Liver (tissue), 9 donors: ENCODE measurements around the gene SMYD3. TPM values are rescaled to one million over a fixed set of nuclear protein-coding genes. Genes with fewer than 3 reads are reported as not detected.

ENCODE experiments used
- DNase-seq: peaks from one replicate; pipeline ENCODE4 v3.0.0-alpha.2; 2017; ENCODE audit warnings: low spot score
- H3K27ac ChIP-seq, 2 donors: one replicate each; pipeline ENCODE4 v1.7.0; 2013; ENCODE audit warnings: inconsistent platforms in 2 of 2, low read length in 2 of 2, control low read depth in 1 of 2, low read depth in 1 of 2, mild to moderate bottlenecking in 1 of 2
- H3K27me3 ChIP-seq, 4 donors: one replicate each; pipeline versions ENCODE4 v1.6.1 to v1.7.0; 2013; ENCODE audit warnings: low read length in 3 of 4, inconsistent platforms in 1 of 4, mild to moderate bottlenecking in 1 of 4, moderate library complexity in 1 of 4; ENCODE audit not compliant: control insufficient read depth in 4 of 4, insufficient read depth in 4 of 4
- H3K36me3 ChIP-seq, 4 donors: one replicate each; pipeline versions ENCODE4 v1.6.1 to v1.7.0; 2013; ENCODE audit warnings: low read length in 3 of 4, mild to moderate bottlenecking in 3 of 4, low read depth in 1 of 4, moderate library complexity in 1 of 4; ENCODE audit not compliant: control insufficient read depth in 4 of 4, insufficient read depth in 3 of 4
- H3K4me1 ChIP-seq, 4 donors: one replicate each; pipeline versions ENCODE4 v1.6.1 to v1.7.0; 2013; ENCODE audit warnings: low read length in 3 of 4, mild to moderate bottlenecking in 3 of 4, moderate library complexity in 1 of 4; ENCODE audit not compliant: control insufficient read depth in 4 of 4, insufficient read depth in 4 of 4
- H3K4me3 ChIP-seq, 3 donors: one replicate each; pipeline versions ENCODE4 v1.6.1 to v1.7.0; 2013; ENCODE audit warnings: low read length in 3 of 3, control low read depth in 1 of 3, low read depth in 1 of 3, mild to moderate bottlenecking in 1 of 3
- H3K9ac ChIP-seq, 2 donors: one replicate each; pipeline ENCODE4 v1.7.0; 2013; ENCODE audit warnings: low read length in 2 of 2, mild to moderate bottlenecking in 2 of 2, moderate library complexity in 2 of 2, control low read depth in 1 of 2, low read depth in 1 of 2
- H3K9me3 ChIP-seq, 4 donors: one replicate each; pipeline versions ENCODE4 v1.6.1 to v1.7.0; 2013; ENCODE audit warnings: low read length in 3 of 4; ENCODE audit not compliant: control insufficient read depth in 4 of 4
- FOXA1 ChIP-seq: IDR thresholded peaks from 2 replicates; pipeline ENCODE4 v1.6.1; 2016; ENCODE audit warnings: antibody characterized with exemption
- FOXA2 ChIP-seq: IDR thresholded peaks from 2 replicates; pipeline ENCODE4 v1.6.1; 2016; ENCODE audit warnings: antibody characterized with exemption
- GABPA ChIP-seq, 2 donors: IDR thresholded peaks in 1 of 2; conservative IDR thresholded peaks in 1 of 2; 2 replicates each; pipeline ENCODE4 v1.6.1; 2016; ENCODE audit warnings: antibody characterized with exemption in 2 of 2, mild to moderate bottlenecking in 1 of 2, moderate library complexity in 1 of 2
- HNF4A ChIP-seq, 2 donors: conservative IDR thresholded peaks; 2 replicates each; pipeline ENCODE4 v1.6.1; 2016; ENCODE audit warnings: antibody characterized with exemption in 2 of 2, mild to moderate bottlenecking in 2 of 2
- HNF4G ChIP-seq: IDR thresholded peaks from 2 replicates; pipeline ENCODE4 v1.6.1; 2016; ENCODE audit warnings: antibody characterized with exemption
- JUND ChIP-seq, 2 donors: IDR thresholded peaks; 2 replicates each; pipeline ENCODE4 v1.6.1; 2016; ENCODE audit warnings: antibody characterized with exemption in 2 of 2
- NR2F2 ChIP-seq: IDR thresholded peaks from 2 replicates; pipeline ENCODE4 v1.6.1; 2016; ENCODE audit warnings: antibody characterized with exemption
- RAD21 ChIP-seq, 2 donors: IDR thresholded peaks; 2 replicates each; pipeline ENCODE4 v1.6.1; 2016; ENCODE audit warnings: antibody characterized with exemption in 2 of 2, mild to moderate bottlenecking in 2 of 2
- RXRA ChIP-seq, 2 donors: IDR thresholded peaks; 2 replicates each; pipeline ENCODE4 v1.6.1; 2017 to 2018; ENCODE audit warnings: antibody characterized with exemption in 2 of 2, mild to moderate bottlenecking in 1 of 2
- SP1 ChIP-seq: IDR thresholded peaks from 2 replicates; pipeline ENCODE4 v1.6.1; 2018; ENCODE audit warnings: antibody characterized with exemption, mild to moderate bottlenecking
- TAF1 ChIP-seq: conservative IDR thresholded peaks from 2 replicates; pipeline ENCODE4 v1.6.1; 2016; ENCODE audit warnings: antibody characterized with exemption, mild to moderate bottlenecking
- YY1 ChIP-seq: IDR thresholded peaks from 2 replicates; pipeline ENCODE4 v1.6.1; 2016; ENCODE audit warnings: antibody characterized with exemption, mild to moderate bottlenecking
- WGBS: extraction: QIAGEN DNeasy Blood & Tissue Kit; methylation state at CpG from one replicate; pipeline ENCODE4 v1.1.7; 2013; 5-methylcytosine and 5-hydroxymethylcytosine counted together
- polyA plus RNA-seq, 2 donors: library from polyadenylated mRNA; stranded (reverse) in 1 of 2; unstranded in 1 of 2; fragments of 200-250 nt in 1 of 2; fragments of >200 nt in 1 of 2; fragmentation: Nextera tagmentation in 1 of 2; extraction: Ambion mirVana in 1 of 2; gene quantifications; one replicate each; pipeline versions ENCODE4 v1.2.1 to v1.2.3, GENCODE V29; 2013 to 2015
- total RNA-seq, 2 donors: library from RNA; depleted of rRNA; stranded (reverse); fragments of >200 nt; gene quantifications; one replicate each; pipeline ENCODE4 v1.2.3, GENCODE V29; 2014
- TF ChIP-seq, protein P1 (sequence below): IDR thresholded peaks from 2 replicates; pipeline ENCODE4 v1.6.1; 2016; ENCODE audit warnings: antibody characterized with exemption
- TF ChIP-seq, protein P2 (sequence below): IDR thresholded peaks from 2 replicates; pipeline ENCODE4 v1.6.1; 2016; ENCODE audit warnings: antibody characterized with exemption
- TF ChIP-seq, protein P3 (sequence below): fragments of 150-350 bp; IDR thresholded peaks from 2 replicates; pipeline ENCODE4 v1.5.1; 2017; ENCODE audit warnings: improper control_type of control experiment, low read depth, low read length; ENCODE audit not compliant: missing input control
- TF ChIP-seq, protein P4 (sequence below): IDR thresholded peaks from 2 replicates; pipeline ENCODE4 v1.6.1; 2016; ENCODE audit warnings: antibody characterized with exemption
- TF ChIP-seq, protein P5 (sequence below): IDR thresholded peaks from 2 replicates; pipeline ENCODE4 v1.6.1; 2016; ENCODE audit warnings: antibody characterized with exemption, mild to moderate bottlenecking
- donor health status: healthy.
- donor health status: healthy.
- donor health status: healthy.
- donor health status: healthy.
- donor health status: healthy.

The SMYD3 gene
- total and polyA plus RNA-seq, 4 donors: 3.1 to 9.1 (median 8.0) TPM

DNA sequence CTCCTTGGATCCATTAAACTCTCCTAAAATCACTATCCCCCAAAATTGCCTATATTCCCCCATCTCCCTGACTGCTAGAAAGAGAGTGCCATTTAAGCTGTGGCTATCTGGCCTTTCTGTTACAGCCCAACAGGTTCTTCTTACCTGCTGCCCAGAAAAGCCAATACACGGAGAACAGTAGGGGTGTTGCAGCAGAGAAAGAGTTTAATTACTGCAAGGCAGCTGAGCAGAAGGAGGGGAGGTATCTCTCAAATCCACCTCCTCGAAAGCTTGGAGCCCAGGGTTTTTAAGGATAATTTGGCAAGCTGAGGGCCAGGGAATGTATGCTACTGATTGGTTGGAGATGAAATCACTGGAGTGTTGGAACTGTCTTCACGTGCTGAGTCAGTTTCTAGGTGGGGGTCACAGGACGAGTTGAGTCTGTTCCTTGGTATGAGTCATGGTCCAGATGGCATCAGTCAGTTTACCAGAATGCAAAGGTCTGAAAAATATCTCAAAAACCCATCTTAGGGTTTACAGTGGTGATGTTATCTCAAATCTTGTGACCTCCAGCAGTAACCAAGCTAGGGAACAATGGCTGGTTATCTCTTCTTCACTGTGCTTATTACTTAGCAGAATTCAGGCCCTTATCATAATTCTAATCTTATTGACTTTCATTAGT is 89.8 kb downstream of the SMYD3 start:
- Histone ChIP-seq H3K4me3 (no peak overlapping the region), H3K27me3 (no peaks in the 10 kb centered on the region), H3K9me3 (no peaks in the 10 kb centered on the region), H3K9ac (no peak overlapping the region), H3K27ac (no peak overlapping the region), H3K36me3 (peaks cover 0 to 4% (median 0%) of the 10 kb centered on the region in 4 donors), H3K4me1 (no peaks in the 10 kb centered on the region)
- DNase-seq: no peak
- WGBS: 90% methylated on average over 4 of the region's 4 CpGs
- TF ChIP-seq FOXA2 (no peak), TAF1 (no peak), GABPA (IDR thresholded peaks at IDR 0.05 in 1 of 2, conservative IDR thresholded peaks at IDR 0.05 in 1 of 2) (no peak), SP1 (no peak), RXRA (IDR thresholded peaks at IDR 0.05) (no peak), JUND (IDR thresholded peaks at IDR 0.05) (no peak), HNF4A (conservative IDR thresholded peaks at IDR 0.05) (no peak), HNF4G (no peak), NR2F2 (no peak), RAD21 (IDR thresholded peaks at IDR 0.05) (no peak), FOXA1 (no peak), YY1 (no peak)
- TF ChIP-seq, protein P1, sequence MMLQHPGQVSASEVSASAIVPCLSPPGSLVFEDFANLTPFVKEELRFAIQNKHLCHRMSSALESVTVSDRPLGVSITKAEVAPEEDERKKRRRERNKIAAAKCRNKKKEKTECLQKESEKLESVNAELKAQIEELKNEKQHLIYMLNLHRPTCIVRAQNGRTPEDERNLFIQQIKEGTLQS: no peak
- TF ChIP-seq, protein P2, sequence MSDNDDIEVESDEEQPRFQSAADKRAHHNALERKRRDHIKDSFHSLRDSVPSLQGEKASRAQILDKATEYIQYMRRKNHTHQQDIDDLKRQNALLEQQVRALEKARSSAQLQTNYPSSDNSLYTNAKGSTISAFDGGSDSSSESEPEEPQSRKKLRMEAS: no peak
- TF ChIP-seq, protein P3, sequence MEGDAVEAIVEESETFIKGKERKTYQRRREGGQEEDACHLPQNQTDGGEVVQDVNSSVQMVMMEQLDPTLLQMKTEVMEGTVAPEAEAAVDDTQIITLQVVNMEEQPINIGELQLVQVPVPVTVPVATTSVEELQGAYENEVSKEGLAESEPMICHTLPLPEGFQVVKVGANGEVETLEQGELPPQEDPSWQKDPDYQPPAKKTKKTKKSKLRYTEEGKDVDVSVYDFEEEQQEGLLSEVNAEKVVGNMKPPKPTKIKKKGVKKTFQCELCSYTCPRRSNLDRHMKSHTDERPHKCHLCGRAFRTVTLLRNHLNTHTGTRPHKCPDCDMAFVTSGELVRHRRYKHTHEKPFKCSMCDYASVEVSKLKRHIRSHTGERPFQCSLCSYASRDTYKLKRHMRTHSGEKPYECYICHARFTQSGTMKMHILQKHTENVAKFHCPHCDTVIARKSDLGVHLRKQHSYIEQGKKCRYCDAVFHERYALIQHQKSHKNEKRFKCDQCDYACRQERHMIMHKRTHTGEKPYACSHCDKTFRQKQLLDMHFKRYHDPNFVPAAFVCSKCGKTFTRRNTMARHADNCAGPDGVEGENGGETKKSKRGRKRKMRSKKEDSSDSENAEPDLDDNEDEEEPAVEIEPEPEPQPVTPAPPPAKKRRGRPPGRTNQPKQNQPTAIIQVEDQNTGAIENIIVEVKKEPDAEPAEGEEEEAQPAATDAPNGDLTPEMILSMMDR: no peak
- TF ChIP-seq, protein P4, sequence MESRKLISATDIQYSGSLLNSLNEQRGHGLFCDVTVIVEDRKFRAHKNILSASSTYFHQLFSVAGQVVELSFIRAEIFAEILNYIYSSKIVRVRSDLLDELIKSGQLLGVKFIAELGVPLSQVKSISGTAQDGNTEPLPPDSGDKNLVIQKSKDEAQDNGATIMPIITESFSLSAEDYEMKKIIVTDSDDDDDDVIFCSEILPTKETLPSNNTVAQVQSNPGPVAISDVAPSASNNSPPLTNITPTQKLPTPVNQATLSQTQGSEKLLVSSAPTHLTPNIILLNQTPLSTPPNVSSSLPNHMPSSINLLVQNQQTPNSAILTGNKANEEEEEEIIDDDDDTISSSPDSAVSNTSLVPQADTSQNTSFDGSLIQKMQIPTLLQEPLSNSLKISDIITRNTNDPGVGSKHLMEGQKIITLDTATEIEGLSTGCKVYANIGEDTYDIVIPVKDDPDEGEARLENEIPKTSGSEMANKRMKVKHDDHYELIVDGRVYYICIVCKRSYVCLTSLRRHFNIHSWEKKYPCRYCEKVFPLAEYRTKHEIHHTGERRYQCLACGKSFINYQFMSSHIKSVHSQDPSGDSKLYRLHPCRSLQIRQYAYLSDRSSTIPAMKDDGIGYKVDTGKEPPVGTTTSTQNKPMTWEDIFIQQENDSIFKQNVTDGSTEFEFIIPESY: no peak
- TF ChIP-seq, protein P5, sequence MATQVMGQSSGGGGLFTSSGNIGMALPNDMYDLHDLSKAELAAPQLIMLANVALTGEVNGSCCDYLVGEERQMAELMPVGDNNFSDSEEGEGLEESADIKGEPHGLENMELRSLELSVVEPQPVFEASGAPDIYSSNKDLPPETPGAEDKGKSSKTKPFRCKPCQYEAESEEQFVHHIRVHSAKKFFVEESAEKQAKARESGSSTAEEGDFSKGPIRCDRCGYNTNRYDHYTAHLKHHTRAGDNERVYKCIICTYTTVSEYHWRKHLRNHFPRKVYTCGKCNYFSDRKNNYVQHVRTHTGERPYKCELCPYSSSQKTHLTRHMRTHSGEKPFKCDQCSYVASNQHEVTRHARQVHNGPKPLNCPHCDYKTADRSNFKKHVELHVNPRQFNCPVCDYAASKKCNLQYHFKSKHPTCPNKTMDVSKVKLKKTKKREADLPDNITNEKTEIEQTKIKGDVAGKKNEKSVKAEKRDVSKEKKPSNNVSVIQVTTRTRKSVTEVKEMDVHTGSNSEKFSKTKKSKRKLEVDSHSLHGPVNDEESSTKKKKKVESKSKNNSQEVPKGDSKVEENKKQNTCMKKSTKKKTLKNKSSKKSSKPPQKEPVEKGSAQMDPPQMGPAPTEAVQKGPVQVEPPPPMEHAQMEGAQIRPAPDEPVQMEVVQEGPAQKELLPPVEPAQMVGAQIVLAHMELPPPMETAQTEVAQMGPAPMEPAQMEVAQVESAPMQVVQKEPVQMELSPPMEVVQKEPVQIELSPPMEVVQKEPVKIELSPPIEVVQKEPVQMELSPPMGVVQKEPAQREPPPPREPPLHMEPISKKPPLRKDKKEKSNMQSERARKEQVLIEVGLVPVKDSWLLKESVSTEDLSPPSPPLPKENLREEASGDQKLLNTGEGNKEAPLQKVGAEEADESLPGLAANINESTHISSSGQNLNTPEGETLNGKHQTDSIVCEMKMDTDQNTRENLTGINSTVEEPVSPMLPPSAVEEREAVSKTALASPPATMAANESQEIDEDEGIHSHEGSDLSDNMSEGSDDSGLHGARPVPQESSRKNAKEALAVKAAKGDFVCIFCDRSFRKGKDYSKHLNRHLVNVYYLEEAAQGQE: no peak
